ENCODE measurements around the gene FAM120C.

Gene FAM120C, protein sequence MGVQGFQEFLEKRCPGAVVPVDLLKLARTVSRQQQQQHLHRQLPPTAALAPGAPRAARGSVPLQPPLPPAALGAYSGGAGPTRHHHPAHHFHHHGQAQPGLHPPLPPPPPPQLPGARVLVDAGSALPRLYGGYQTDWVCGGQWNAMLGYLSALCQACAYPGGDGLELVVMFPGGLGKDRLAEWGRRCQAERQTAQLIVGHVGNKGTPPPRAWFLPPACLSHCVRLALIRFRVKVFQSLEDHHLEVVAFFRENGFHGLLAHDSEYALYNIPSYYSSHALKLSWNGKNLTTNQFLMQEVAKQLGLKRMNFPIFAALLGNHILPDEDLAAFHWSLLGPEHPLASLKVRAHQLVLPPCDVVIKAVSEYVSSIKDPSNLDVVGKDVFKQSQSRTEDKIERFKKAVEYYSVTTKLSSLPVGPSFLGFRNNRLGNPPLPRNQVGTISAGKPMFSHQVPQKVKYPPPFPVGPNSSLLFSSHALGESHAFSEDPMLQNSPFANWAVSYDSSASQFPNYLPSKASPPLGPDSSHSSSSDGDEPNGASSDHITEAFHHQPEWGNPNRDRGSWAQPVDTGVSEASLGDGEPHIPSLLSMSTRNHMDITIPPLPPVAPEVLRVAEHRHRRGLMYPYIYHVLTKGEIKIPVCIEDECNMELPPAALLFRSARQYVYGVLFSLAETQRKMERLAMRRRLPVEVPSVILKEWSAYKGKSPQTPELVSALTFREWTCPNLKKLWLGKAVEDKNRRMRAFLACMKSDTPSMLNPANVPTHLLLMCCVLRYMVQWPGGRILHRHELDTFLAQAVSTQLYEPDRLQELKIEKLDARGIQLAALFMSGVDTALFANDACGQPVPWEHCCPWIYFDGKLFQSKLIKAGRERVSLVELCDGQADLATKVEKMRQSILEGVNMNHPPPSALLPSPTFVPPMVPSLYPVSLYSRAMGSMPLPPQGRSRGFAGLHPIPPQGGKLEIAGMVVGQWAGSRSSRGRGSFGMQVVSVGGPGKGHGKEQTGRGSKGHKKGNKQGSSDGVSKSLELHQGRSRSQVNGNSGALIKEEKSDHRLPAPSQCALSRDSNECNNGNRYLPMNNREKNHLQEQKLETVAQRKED

DNA sequence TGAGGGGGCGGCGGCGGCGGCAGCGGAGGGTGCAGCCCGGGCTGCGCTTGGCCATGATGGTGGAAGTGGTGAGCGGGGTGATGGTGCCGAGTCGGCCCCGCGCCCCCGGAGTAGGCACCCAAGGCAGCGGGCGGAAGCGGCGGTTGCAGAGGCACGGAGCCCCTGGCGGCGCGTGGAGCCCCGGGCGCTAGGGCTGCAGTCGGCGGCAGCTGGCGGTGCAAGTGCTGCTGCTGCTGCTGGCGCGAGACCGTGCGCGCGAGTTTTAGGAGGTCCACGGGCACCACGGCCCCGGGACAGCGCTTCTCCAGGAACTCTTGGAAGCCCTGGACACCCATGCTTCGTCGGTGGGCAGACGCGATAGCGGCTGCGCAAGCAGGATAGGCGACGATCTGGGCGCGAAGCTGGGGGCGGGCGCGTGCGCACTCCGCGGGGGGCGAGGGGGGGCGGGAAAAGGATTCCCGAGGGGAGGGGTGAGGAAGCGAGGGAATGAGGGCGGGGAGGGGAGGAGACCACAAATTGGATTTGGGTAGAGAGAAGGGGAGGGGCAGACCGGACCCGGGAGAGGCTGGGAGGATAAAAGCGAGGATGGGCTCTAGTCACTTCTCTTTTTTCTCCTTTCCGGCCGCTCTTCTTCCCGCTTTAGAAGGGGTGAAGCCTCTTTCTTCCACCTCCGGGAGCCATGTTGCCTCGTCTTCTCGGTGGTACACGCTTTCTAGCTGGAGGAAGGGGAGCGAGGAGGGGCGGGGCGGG lies at the start of gene FAM120C:
FAM120C (minus strand) TSS at position 391 of the 750 bp plus-strand sequence; CDS start at position 335, 56 bp downstream.
- peak; percentile 68 for DNase-seq

DNA sequence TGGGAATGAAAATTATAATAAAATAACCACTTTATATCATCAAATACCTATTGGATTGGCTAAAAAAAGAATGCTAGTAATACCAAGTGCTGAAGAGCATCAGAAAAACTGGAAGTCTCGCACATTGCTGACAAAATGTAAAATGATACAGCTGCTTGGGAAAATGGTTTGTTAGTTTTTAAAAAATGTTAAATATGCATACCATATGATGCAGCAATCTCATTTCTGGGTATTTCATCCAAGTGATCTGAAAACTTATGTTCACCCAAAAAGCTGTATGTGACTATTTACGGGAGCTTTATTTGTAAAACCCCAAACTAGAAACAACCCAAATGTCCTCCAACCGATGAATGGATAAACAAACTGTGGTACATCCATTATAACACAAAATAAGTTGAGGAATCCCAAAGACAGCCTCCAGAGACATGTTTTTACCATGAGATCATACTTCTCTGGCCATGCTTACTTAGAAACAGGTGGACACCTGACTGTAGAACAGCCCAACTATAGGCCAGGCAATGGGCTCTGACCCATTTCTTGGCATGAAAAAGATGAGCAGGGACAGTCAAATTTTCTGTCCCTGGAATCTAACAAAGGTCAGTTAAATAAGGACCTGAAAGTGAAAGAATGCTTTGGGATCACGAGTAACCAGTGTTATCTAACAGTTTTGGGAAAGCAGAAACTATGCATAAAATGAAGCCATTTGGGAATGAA lies 47.5 kb upstream of the FAM120C start:
- no peak for DNase-seq

DNA sequence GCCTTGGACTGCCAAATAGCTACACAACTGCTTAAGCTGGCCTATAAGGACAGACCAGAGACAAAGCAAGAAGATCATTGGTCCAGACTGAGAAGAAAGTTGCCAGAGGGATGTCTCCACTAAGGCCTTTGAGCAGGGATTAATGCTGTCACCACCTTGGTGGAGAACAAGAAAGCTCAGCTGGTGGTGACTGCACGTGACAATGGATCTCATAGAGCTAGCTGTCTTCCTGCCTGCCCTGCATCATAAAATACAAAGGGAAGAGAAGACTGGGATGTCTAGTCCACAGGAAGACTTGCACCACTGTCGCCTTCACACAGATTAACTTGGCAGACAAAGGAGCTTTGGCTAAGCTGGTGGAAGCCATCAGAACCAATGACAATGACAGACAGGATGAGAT lies 40.5 kb upstream of the FAM120C start:
- DNase-seq, result no peak

DNA sequence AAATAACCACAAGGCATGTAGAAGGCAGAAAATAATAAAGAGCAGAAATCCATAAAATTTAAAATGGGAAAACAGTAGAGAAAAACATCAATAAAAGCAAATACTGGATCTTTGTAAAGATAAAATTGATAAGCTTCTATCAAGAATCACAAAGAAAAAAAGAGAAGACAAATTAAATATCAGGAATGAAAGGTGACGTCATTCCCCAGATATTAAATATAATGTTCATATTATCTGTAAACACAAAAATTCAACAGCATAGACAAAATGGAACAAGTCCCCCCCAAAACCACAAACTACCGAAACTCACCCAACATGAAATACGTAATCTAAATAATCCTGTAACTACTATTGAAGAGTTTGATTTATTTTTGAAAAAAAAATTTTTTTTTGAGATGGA lies 30.5 kb upstream of the FAM120C start:
- no peak for DNase-seq

DNA sequence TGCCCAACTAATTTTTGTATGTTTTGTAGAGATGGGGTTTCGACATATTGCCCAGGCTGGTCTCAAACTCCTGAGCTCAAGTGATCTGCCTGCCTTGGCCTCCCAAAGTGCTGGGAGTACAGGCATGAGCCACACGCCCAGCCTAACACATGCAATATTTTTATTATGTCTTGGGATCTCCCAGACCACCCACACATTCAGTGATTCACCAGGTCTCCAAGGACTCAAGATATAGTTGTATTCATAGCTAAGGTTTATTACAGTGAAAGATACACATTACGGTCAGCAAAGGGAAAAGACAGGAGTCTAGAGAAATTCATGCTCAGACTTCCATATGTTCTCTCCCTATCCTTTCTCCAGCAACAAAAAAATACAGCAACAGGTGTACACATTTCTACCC lies 25.5 kb upstream of the FAM120C start:
- DNase-seq, result no peak

DNA sequence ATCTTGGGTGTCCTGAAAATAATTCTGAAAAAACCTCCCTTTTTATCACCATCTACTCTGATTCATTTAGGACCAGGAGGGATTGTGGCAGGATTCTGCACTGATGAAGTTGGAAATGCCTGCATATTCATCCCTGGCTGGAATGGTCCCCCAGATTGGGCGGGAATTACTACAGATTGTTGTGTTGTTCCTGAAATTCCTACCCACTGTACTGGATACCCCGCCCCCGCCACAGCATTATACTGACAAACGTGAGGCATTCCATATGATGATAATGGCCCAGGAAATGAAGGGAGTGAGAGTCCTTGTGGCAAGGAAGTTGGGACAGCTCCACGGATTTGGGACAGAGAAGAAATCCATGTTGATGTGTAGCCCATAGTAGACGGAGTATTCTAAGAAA lies 15.2 kb upstream of the FAM120C start:
- no peak for DNase-seq

DNA sequence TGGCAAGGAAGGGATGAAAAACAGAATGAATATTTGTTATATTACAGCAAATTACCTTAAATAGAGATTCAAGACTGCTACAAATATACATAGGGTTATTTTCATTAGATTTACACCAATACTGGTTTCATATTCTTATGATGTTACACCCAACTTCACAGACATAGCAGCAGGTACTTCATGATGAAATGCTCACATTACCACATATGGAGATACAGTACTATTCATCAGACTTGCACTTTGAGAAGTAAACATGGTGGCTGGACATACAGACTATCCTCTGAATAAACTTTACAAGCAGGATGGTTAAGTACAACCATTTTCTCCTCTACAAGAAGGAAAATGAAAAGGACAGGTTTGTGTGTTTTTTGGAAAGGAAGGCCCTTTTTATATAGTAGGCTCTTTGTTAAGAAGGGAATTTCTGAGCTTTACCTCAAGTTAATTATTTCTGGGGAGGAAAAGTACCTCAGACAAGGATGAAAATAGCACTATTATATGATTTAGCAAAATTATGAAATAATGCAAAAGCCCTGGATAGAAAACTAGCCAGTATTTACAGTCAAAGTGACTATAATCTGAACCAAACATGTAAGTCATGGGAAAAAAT lies 12.0 kb upstream of the FAM120C start:
- no peak for DNase-seq

DNA sequence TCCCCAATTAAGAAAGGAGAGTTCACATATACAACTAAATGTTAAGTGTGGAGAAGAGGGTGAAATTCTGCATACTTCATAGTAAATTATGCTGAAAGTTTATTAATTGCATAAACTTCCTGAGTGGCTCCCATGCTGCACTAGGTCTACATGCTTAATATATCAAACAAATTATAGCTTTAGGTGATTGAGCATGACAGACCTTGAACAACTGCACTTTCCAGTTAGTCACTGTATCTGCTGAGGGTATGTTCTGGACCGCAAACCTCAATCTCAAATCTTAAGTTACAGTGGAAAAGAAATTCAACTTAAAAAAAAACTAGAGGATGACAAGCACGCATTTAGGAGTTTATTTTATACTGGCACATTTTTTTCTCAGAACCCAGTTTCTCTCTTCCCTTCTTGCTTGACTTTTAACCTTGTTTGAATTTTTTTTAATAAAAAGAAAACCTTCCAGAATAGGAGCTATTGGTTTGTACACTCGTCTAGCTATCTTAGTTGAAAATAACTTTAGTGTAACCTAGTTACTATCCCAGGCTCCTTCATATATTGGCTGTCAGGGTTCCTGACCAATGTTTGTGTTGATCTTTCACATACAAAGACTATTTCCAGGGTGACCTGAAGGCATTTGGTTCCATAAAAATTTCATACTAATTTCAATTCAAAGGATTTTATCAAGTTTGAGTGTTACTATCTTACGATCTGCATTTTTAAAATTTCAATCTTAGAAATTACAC lies 10.2 kb upstream of the FAM120C start:
- no peak for DNase-seq

DNA sequence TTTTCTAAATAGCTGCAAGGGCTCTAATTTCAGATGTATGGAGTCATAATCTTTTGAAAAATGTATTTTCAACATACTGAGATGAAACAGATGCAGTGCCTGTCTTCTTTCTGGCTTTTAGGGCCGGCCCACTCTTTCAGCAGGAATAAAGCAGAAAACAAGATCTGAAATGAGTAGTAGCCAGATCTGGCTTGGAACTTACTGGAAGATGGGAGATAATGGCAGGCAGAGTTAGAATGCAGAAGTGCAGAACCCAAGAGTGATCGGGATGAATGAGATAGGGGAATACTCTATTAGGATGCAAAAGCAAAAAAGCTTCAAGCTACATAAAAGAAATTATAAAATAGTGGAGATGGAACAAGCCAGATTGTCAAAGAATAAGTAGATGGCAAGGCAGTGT lies 1.4 kb upstream of the FAM120C start:
- no peak for DNase-seq

DNA sequence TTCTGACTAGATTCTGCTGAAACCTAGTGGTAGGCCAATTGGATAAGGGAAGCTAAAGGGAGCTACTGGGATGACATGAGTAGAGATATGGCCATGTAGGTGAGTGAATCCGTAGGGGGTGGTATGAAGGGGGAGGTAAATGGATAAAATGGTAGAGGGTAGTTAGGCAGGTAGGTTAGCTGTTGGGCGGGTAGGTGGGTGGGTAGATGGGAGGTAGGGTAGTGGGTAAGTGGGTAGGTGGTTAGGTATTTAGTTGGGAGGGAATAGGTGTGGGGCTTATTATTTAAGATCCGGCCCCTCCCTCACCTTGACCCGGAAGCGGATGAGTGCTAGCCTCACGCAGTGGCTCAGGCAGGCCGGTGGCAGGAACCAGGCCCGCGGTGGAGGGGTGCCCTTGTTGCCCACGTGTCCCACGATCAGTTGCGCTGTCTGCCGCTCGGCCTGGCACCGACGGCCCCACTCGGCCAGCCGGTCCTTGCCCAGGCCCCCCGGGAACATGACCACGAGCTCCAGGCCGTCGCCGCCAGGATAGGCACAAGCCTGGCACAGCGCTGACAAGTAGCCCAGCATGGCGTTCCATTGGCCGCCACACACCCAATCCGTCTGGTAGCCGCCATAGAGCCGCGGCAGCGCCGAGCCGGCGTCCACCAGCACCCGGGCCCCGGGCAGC lies 725 bp downstream of the FAM120C start:
- peak; percentile 64 for DNase-seq

DNA sequence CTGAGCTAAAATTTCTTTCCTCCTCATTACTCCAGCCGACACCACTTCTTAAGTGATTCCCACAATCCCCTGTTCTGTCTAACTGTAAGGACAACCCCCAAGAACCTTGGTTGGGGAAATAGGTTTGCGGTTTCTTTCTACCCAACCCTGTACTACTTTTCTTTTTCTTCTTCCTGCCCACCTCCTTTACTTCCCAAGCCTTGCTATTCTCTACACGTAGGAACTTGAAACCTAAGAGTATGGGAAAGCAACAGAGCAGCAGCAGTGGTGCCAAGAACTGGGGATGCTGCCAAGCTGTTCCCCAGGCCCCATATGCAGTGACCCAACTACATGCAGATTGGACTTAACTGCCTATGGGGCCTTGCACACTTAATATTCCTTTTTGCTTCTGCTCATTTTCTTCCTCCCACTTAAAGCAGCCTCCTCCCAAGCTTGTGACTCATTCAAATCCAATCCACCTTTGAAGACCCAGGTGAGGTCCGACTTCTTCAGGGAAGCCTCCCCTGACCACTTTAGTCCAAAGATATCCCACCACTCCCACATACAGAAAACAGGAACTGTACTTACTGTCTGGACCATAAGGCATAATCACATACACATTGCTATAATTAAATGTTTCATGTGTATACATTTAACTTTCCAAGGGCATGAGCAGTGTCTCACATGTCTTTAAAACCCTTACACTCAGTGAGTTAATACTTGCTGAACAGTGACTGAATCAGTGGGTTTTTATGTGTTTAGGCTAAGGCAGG lies 1.7 kb downstream of the FAM120C start:
- no peak for DNase-seq

DNA sequence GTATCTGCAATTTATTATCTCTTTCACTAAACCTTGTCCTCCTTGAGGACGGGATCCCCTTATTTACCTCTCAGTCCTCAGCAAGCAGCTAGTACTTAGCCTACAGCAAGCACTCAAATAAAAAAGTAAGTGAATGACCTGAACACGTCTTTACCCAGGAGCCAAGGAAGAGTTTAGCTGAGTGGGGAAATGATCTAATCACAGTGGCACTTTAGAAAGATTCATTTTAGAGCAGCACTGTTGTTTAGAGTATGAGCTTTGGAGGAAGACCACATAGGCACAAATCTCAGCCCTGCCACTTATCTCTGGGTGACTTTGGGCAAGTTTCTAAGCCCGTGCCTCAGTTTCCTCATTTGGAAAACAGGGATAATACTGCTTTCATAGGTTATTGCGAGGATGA lies 2.7 kb downstream of the FAM120C start:
- no peak for DNase-seq

DNA sequence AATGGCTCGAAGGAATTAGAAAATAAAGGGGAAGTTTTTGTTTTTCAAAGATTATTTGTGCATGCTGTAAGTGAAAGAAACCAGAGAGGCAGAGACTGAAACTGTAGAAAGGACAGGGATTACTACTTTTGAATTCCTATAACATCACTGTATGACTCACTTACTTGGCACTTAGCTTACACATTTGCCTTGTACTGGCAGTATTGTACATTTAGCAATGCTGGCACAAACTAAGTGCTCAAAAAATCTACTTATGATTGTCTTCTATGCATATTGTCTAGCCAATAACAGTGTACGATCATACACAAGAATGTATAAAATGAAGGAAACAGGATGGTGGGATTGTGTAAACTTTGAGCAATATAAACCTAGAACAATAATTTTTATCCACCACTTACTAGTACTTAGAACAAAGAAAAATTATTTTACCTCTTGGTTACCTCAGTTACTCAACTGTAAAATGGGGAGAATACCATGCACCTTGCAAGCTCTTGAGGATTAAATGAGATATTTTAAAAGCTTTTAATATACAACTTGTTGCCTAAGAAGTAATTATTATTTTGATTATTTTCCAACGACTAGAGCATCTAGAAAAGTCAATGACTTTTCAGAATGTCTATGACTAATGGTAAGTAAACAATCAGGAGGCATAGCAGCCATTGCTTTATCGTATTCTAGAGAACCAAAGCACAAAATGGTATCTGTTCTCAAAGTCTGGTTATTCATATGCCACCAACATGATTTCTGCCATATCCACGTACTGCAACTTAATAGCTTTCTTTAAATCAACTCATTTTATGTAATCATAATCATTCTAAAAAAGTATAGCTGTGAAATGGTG lies 4.7 kb downstream of the FAM120C start:
- DNase-seq, result no peak

DNA sequence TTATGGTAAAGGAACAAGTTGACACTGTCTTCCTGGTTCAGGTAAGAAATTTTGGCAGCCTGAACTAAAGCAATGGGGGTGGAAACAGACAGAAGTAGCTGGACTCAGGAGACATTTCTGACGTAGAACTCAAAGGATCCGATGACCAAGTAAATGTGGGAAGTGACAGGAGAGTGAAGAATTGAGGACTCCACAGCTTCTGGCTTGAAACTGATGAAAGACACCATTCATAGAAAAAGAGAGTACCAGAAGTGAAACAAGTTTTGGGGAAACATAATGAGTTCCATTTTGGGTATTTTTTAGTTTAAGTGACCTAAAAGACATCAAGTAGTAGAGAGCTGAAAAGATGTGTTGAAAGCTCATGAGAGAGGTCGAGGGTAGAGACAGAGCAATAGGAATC lies 5.7 kb downstream of the FAM120C start:
- DNase-seq, result no peak

DNA sequence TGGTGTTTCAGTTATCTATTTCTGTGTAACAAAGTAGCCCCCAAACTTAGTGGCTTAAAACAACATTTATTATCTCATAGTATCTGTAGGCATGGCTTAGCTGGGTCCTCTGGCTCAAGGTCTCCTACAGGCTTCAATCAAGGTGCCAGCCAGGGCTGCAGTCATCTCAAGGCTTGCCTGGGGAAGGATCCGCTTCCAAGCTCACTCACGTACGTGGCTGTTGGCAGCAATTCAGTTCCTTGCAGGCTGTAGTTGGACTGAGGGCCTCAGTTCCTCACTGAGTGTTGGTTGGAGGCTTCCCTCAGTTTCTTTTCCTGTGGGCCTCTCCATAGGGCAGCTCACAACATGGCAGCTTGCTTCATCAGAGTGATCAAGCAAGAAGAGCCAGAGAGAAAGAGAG lies 9.3 kb downstream of the FAM120C start:
- DNase-seq, result no peak

DNA sequence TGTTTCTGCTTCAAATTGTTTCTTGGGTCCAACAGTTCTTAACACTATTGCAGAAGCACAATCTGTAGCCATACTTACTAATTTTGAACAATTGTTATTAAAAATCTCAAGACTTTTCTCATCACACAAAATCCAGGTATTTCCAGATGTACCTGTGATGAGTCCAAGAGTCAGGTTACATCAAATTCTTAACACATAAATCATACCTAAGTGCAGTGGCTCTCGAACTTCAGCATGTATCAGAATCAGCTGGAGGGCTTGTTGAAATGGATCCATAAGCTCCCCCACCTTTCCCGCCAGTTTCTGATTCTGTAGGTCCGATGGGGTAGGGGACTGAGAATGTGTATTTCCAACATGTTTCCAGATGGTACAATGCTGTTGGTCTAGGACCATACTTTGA lies 10.6 kb downstream of the FAM120C start:
- DNase-seq, result no peak

DNA sequence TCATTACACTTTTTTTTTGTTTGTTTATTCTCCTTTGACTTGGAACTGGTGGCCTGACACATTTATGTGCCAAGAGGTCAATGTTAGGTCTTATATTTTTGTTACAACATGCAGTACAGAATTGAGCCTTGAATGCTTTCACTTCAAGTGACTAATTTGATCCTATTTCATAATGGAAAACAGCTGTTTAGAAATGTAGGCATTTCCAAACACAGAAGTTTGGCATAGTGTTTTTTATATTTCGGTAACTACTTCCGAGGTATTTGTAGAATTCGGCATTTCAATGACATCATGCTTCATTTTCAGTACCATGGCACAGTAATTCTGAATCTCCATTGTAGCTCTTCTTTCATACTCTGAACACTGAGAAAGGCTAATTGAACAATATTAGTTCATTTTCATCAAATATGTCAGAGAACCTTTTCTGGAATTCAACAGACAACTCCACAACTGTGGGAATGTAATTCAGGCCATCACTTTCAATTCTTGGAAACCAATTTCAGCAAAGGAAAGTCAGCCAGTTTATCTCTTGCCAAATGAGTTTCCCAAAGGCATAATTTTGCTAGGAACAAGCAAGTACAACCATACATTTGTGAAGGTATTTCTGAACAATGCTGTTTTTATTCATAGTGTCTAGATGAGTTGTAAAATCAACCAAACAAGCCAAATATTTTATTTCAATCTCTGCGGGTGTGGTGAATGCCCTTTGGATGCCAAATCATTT lies 11.4 kb downstream of the FAM120C start:
- no peak for DNase-seq

DNA sequence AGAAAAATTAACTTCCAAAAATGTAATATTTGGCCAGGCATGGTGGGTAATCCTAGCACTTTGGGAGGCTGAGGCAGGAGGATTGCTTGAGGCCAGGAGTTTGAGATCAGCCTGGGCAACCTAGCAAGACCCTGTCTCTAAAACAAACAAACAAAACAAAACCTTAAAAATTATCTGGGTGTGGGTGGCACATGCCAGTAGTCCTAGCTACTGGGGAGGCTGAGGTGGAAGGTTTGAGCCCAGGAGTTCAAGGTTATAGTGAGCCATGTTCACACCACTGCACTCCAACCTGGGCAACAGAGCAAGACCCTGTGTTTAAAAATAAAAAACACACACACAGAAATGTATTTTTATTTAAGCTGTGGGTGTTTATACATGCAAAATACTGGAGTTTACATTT lies 12.0 kb downstream of the FAM120C start:
- no peak for DNase-seq

Data from NK-92 treated with Interleukin-12 subunit alpha and Interleukin-12 subunit beta, amount 100 ng/mL, for 24 hours (cell line).